Psoas muscle (tissue), 8 donors: ENCODE results near the gene PRR5L. TPM values are rescaled to one million over a fixed set of nuclear protein-coding genes. Genes with fewer than 3 reads are reported as not detected.

Experiments used
- ATAC-seq, 4 donors: fragments of 200-7000 bp; cut with Tn5 transposase; one replicate each; pipeline ENCODE4 v1.9.1; 2020; ENCODE audit warnings: moderate library complexity in 3 of 4, mild to moderate bottlenecking in 2 of 4
- DNase-seq, 2 donors: peaks; one replicate each; pipeline ENCODE4 v3.0.0-alpha.2; 2020
- H3K27ac ChIP-seq: fragments of 200-600 bp; one replicate; pipeline ENCODE4 v1.8.0; 2022
- H3K27me3 ChIP-seq, 3 donors: fragments of 200-600 bp in 1 of 3; one replicate each; pipeline versions ENCODE4 v1.6.1 to v1.8.0; 2013 to 2022; ENCODE audit warnings: low read length in 2 of 3, mild to moderate bottlenecking in 2 of 3, moderate library complexity in 1 of 3; ENCODE audit not compliant: insufficient read depth in 3 of 3
- H3K36me3 ChIP-seq, 2 donors: fragments of 200-600 bp in 1 of 2; one replicate each; pipeline versions ENCODE4 v1.6.1 to v1.8.0; 2013 to 2022; ENCODE audit warnings: low read depth in 1 of 2, mild to moderate bottlenecking in 1 of 2, moderate library complexity in 1 of 2; ENCODE audit not compliant: insufficient read depth in 1 of 2
- H3K4me1 ChIP-seq: fragments of 200-600 bp; one replicate; pipeline ENCODE4 v1.8.0; 2022
- H3K4me3 ChIP-seq: fragments of 200-600 bp; one replicate; pipeline ENCODE4 v1.8.0; 2022; ENCODE audit warnings: mild to moderate bottlenecking
- H3K9me3 ChIP-seq: fragments of 200-600 bp; one replicate; pipeline ENCODE4 v1.8.0; 2022
- WGBS, 3 donors: extraction: QIAGEN DNeasy Blood & Tissue Kit; methylation state at CpG; one replicate each; pipeline versions ENCODE4 v1.1.6 to v1.1.7; 2013; 5-methylcytosine and 5-hydroxymethylcytosine counted together
- intact Hi-C, 2 donors: fragments of 100-400 bp; cut with DNase I; formaldehyde crosslinking; loops; one replicate each; pipeline versions ENCODE4 v1.11.0 to v1.14.2; 2022
- polyA plus RNA-seq, 3 donors: library from polyadenylated mRNA; stranded (reverse); fragments of 200-250 nt; gene quantifications; one replicate each; pipeline ENCODE4 v1.2.3, GENCODE V29; 2013
- total RNA-seq, 4 donors: library from RNA; stranded (reverse); fragmentation: NEBNext Ultra II Directional in 2 of 4; extraction: Animal tissue kit (Norgen Biotek cat#: 25700) in 2 of 4; gene quantifications; one replicate each; pipeline versions ENCODE4 v1.2.1 to v1.2.4, GENCODE V29; 2021 to 2023
- TF ChIP-seq, protein P1 (sequence below): fragments of 200-600 bp; IDR thresholded peaks from one replicate; pipeline ENCODE4 v1.8.0; 2022; ENCODE audit warnings: antibody characterized with exemption
- donor health status: healthy with polysubstance abuse.
- donor health status: DM: no; HTN: no; CAD: no; lungs with moderate emphysema.
- donor health status: Bipolar disorder and iron deficiency.
- donor health status: healthy.
- donor health status: DM: yes; HTN: yes; CAD: no.
- donor health status: DM: no; HTN: no; CAD: no.
- donor health status: DM: no; HTN: no; CAD: no.
- donor health status: DM: yes; HTN: yes; CAD: no.

Gene PRR5L
- total and polyA plus RNA-seq, 7 donors = 0.39 to 2.5 (median 0.86) TPM

- no peaks in the 10 kb centered on the region for H3K36me3 ChIP-seq
- intact Hi-C loops = no loop called here
- no peaks in the 10 kb centered on the region for H3K9me3 ChIP-seq
- peak; percentile 24 to 40 (median 28) for ATAC-seq
- H3K4me1 ChIP-seq = peaks cover 17% of the 10 kb centered on the region
- 40 to 55% (median 47%) methylated on average over 17 of the region's 17 CpGs for WGBS, 3 donors
- H3K27ac ChIP-seq = peak overlapping the region; percentile 64
- no peak for DNase-seq
- H3K4me3 ChIP-seq = no peak overlapping the region
- TF ChIP-seq, protein P1, sequence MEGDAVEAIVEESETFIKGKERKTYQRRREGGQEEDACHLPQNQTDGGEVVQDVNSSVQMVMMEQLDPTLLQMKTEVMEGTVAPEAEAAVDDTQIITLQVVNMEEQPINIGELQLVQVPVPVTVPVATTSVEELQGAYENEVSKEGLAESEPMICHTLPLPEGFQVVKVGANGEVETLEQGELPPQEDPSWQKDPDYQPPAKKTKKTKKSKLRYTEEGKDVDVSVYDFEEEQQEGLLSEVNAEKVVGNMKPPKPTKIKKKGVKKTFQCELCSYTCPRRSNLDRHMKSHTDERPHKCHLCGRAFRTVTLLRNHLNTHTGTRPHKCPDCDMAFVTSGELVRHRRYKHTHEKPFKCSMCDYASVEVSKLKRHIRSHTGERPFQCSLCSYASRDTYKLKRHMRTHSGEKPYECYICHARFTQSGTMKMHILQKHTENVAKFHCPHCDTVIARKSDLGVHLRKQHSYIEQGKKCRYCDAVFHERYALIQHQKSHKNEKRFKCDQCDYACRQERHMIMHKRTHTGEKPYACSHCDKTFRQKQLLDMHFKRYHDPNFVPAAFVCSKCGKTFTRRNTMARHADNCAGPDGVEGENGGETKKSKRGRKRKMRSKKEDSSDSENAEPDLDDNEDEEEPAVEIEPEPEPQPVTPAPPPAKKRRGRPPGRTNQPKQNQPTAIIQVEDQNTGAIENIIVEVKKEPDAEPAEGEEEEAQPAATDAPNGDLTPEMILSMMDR = no peak
- no peaks in the 10 kb centered on the region for H3K27me3 ChIP-seq
Observed at GRCh38 chr11:36454941-36455631, 159.0 kb downstream of the PRR5L start.

GRCh38 chr11:36455658-36456111, 159.6 kb downstream of the PRR5L start:
- Histone ChIP-seq H3K9me3 (no peaks in the 10 kb centered on the region), H3K27ac (peak overlapping the region; percentile 64), H3K4me3 (no peak overlapping the region), H3K27me3 (no peaks in the 10 kb centered on the region), H3K36me3 (no peaks in the 10 kb centered on the region), H3K4me1 (peaks cover 17% of the 10 kb centered on the region)
- DNase-seq (peak; percentile 81 to 90), ATAC-seq (peak; percentile 80 to 88 (median 84))
- WGBS, 3 donors = 8 to 16% (median 11%) methylated on average over 11 of the region's 11 CpGs
- intact Hi-C loops = no loop called here
- TF ChIP-seq, protein P1 = no peak

DNA sequence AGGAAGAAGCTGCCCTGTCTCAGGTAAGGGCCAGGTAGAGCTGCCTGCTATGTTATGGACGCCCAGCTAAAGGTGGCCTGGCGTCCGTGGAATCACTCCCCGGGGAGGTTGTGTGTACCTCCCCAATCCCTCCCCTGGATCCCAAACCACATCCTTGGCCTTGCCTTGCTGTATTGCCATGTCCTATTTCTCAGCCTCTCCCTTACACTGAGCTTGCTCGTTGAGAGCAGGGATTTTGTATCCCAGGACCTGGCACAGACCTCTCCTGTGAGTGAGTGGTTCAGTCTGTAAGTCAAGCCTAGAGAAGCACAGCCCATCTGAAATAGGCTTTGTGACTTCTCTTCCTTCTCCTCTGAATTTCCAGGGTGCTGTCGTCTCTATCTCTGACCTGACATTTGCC, 160.1 kb downstream of the PRR5L start:
- peak; percentile 16 to 21 (median 21) for ATAC-seq
- 52 to 67% (median 52%) methylated on average over 6 of the region's 6 CpGs for WGBS, 3 donors
- intact Hi-C loops = no loop called here
- no peaks in the 10 kb centered on the region for H3K36me3 ChIP-seq
- TF ChIP-seq, protein P1 = no peak
- no peaks in the 10 kb centered on the region for H3K9me3 ChIP-seq
- peak overlapping the region; percentile 64 for H3K27ac ChIP-seq
- no peak overlapping the region for H3K4me3 ChIP-seq
- DNase-seq = no peak
- peaks cover 17% of the 10 kb centered on the region for H3K4me1 ChIP-seq
- H3K27me3 ChIP-seq = no peaks in the 10 kb centered on the region

DNA sequence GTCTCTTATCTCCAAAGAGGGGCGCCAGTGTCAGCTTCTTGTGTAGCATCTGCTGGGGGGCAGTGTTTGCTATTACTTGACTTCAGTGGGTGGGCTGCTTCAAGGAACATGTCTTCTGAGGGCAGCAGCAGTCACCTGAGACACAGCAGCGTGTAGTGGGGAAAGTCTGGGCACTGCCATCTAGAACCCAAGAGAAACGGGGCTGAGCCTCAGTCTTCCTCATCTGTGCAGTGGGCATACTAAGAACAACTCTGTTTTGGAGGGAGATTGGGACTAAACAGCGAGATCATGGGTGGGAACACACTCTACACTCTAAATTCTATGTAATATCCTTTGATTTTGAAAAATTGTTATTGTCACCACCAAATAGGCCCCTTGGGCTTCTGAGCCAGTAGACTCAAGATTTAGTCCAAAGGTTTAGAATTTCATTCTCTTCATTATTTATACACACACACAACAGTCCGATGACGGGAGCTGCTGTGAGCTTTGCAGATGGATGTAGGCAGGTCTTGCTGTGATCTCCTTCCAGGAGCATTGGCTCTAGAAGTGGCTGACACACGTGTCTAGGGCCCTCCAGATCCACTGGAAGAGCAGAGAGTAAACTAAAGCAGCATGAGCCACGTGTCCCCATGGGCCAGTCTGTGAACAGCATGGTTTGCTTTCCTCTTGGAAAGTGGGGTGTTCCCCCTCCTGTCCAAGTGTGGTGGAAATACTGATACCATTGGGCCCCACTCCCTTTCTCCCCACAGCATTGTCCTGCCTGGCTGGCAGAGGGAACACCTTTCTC, 162.2 kb downstream of the PRR5L start:
- ATAC-seq (no peak), DNase-seq (no peak)
- Histone ChIP-seq H3K4me3 (no peak overlapping the region), H3K9me3 (no peaks in the 10 kb centered on the region), H3K27me3 (no peaks in the 10 kb centered on the region), H3K27ac (no peak overlapping the region), H3K36me3 (no peaks in the 10 kb centered on the region), H3K4me1 (peaks cover 17% of the 10 kb centered on the region)
- TF ChIP-seq, protein P1 = no peak
- intact Hi-C loops = no loop called here
- WGBS, 3 donors = 84 to 91% (median 86%) methylated on average over 8 of the region's 8 CpGs
